GM12878 (cell line): Measurements from ENCODE around the gene SBNO1. TPM values are rescaled to one million over a fixed set of nuclear protein-coding genes. Genes with fewer than 3 reads are reported as not detected.
"Not testable (repeated sequence)": the region's sequence is repeated elsewhere in the genome, so short reads cannot be mapped to it uniquely, and the experiment has no call there.

Experiments used
- ATAC-seq: fragments of 200-7000 bp; cut with Tn5 transposase; 3 replicates; pipeline ENCODE4 v1.9.1; 2020; ENCODE audit warnings: mild to moderate bottlenecking, moderate library complexity
- BruUV-seq: library from RNA; stranded (reverse); fragments of 400-500 nt; replicated peaks from 2 replicates; lab custom pipeline; 2021; lab: Mats Ljungman, UMichigan
- CTCF ChIA-PET: fragments of 300-600 bp; sonication (Branson Sonifier 250); formaldehyde crosslinking; extraction: SDS; loops from one replicate; lab custom pipeline; 2021; ENCODE audit warnings: inconsistent platforms; lab: Yijun Ruan, JAX
- POLR2A ChIA-PET: fragments of 350-600 bp; formaldehyde crosslinking; extraction: SDS; loops from one replicate; lab custom pipeline; 2021; ENCODE audit warnings: inconsistent platforms; lab: Charles Lee
- RAD21 ChIA-PET: fragments of 300-600 bp; sonication (Branson Sonifier 250); formaldehyde crosslinking; loops from one replicate; lab custom pipeline; 2023; ENCODE audit warnings: antibody characterized with exemption; ENCODE audit not compliant: unreplicated experiment; lab: Charles Lee
- SMC1A ChIA-PET: fragments of 300-600 bp; sonication (Branson Sonifier 250); formaldehyde crosslinking; loops from one replicate; lab custom pipeline; 2023; ENCODE audit not compliant: unreplicated experiment, uncharacterized antibody; lab: Charles Lee
- DNase-seq: peaks from one replicate; pipeline ENCODE4 v3.0.0-alpha.2; 2011; ENCODE audit warnings: low read depth, low spot score
- FAIRE-seq: peaks from 3 replicates; lab custom pipeline; 2011; peaks lifted over from hg19 to GRCh38; lab: Jason Lieb, UNC
- H2AFZ ChIP-seq: 2 replicates; pipeline ENCODE4 v1.6.0; 2011; ENCODE audit warnings: low read depth, low read length, control low read depth; ENCODE audit not compliant: control insufficient read depth
- H3K27ac ChIP-seq: 2 replicates; pipeline ENCODE4 v1.5.1; 2011; ENCODE audit warnings: control low read depth; ENCODE audit not compliant: control insufficient read depth, insufficient read depth
- H3K27me3 ChIP-seq, 2 experiments: replicated peaks in 1 of 2; 2 replicates each; pipeline versions ENCODE4 v1.6.0 to v1.6.1; 2011; ENCODE audit warnings: low read length in 1 of 2; ENCODE audit not compliant: control insufficient read depth in 2 of 2, insufficient read depth in 2 of 2
- H3K36me3 ChIP-seq, 2 experiments: 2 replicates each; pipeline ENCODE4 v1.5.1; 2011; ENCODE audit warnings: low read length in 1 of 2; ENCODE audit not compliant: control insufficient read depth in 2 of 2, insufficient read depth in 2 of 2
- H3K4me1 ChIP-seq: 2 replicates; pipeline ENCODE4 v1.6.1; 2011; ENCODE audit warnings: mild to moderate bottlenecking, low read length, moderate library complexity, mixed read lengths; ENCODE audit not compliant: control insufficient read depth, insufficient read depth
- H3K4me2 ChIP-seq: 2 replicates; pipeline ENCODE4 v1.6.0; 2011; ENCODE audit warnings: control low read depth; ENCODE audit not compliant: control insufficient read depth, insufficient read depth
- H3K4me3 ChIP-seq: fragments of 200-600 bp; sonication (generic); 2 replicates; pipeline ENCODE4 v1.5.1; 2016
- H3K79me2 ChIP-seq: 2 replicates; pipeline ENCODE4 v1.6.0; 2011; ENCODE audit warnings: low read length; ENCODE audit not compliant: control insufficient read depth, insufficient read depth
- H3K9ac ChIP-seq: 2 replicates; pipeline ENCODE4 v1.8.0; 2011; ENCODE audit warnings: low read length, control low read depth, mixed read lengths; ENCODE audit not compliant: control insufficient read depth, insufficient read depth
- H3K9me3 ChIP-seq: replicated peaks from 3 replicates; pipeline ENCODE4 v1.5.1; 2011; ENCODE audit warnings: mild to moderate bottlenecking, low read length; ENCODE audit not compliant: control insufficient read depth, insufficient read depth
- H4K20me1 ChIP-seq: 2 replicates; pipeline ENCODE4 v1.6.0; 2011; ENCODE audit not compliant: control insufficient read depth, insufficient read depth
- EZH2 ChIP-seq: IDR thresholded peaks from 2 replicates; pipeline ENCODE4 v1.6.1; 2012; ENCODE audit warnings: low read depth, mild to moderate bottlenecking, control low read depth, inconsistent platforms, low read length, borderline replicate concordance; ENCODE audit not compliant: control insufficient read depth
- HSF1 ChIP-seq: fragments of 150-350 bp; IDR thresholded peaks from 2 replicates; pipeline ENCODE4 v1.6.1; 2014; ENCODE audit warnings: mild to moderate bottlenecking, low read depth, low read length
- KAT2A ChIP-seq: conservative IDR thresholded peaks from 2 replicates; pipeline ENCODE4 v1.6.1; 2011; ENCODE audit warnings: low read depth, low read length; ENCODE audit not compliant: control insufficient read depth
- LARP7 ChIP-seq: fragments of 450-650 bp; IDR thresholded peaks from 2 replicates; pipeline ENCODE4 v1.6.1; 2017; ENCODE audit warnings: mild to moderate bottlenecking
- PML ChIP-seq: IDR thresholded peaks from 2 replicates; pipeline ENCODE4 v1.6.1; 2012; ENCODE audit warnings: low read length, inconsistent platforms
- RELA ChIP-seq: fragments of 450-650 bp; IDR thresholded peaks from 2 replicates; pipeline ENCODE4 v1.8.0; 2014; ENCODE audit warnings: borderline replicate concordance; ENCODE audit not compliant: partially characterized antibody
- SMARCA5 ChIP-seq: fragments of 450-650 bp; IDR thresholded peaks from 2 replicates; pipeline ENCODE4 v1.6.1; 2017; ENCODE audit warnings: mild to moderate bottlenecking
- TCF7 ChIP-seq: IDR thresholded peaks from 2 replicates; pipeline ENCODE4 v1.6.1; 2014; ENCODE audit warnings: antibody characterized with exemption, borderline replicate concordance
- ZBED1 ChIP-seq: IDR thresholded peaks from 2 replicates; pipeline ENCODE4 v1.6.1; 2016; ENCODE audit warnings: borderline replicate concordance
- ZBTB33 ChIP-seq: fragments of 450-650 bp; IDR thresholded peaks from 2 replicates; pipeline ENCODE4 v1.6.1; 2017; ENCODE audit warnings: mild to moderate bottlenecking
- WGBS: methylation state at CpG from one replicate; pipeline ENCODE4 v1.1.6; 2016; ENCODE audit warnings: low lambda C conversion rate; ENCODE audit not compliant: insufficient replicate concordance, insufficient coverage; ENCODE audit errors: missing lambda C conversion rate; 5-methylcytosine and 5-hydroxymethylcytosine counted together
- in situ Hi-C: fragments of 300-500 bp; cut with MboI; formaldehyde crosslinking; loops from 9 replicates; pipeline ENCODE4 v1.14.3; 2018; ENCODE audit warnings: mixed read lengths
- intact Hi-C: fragments of 100-400 bp; cut with micrococcal nuclease; formaldehyde crosslinking; loops from one replicate; pipeline ENCODE4 v1.14.2; 2022; ENCODE audit not compliant: unreplicated experiment
- polyA plus RNA-seq, 11 experiments: library from polyadenylated mRNA; depleted of rRNA in 4 of 11; unstranded in 6 of 11; stranded (reverse) in 5 of 11; fragments of >200 nt; fragmentation: Nextera tagmentation in 4 of 11; fragmentation: Illumina TruSeq in 1 of 11; extraction: Ambion mirVana in 4 of 11; extraction: Trizol in 1 of 11; gene quantifications; 1 replicate in 1 of 11; 2 replicates in 10 of 11; pipeline versions ENCODE4 v1.2.1 to v1.2.3, GENCODE V29; 2011 to 2016; ENCODE audit warnings: inconsistent platforms in 2 of 11, missing spikeins in 2 of 11, low read depth in 1 of 11
- total RNA-seq, 4 experiments: library from RNA; depleted of rRNA in 3 of 4; stranded (reverse); fragments of >200 nt in 3 of 4; fragmentation: Illumina TruSeq in 1 of 4; extraction: Trizol in 1 of 4; gene quantifications; 2 replicates each; pipeline versions ENCODE4 v1.2.1 to v1.2.3, GENCODE V29; 2013 to 2021

Gene SBNO1
- total and polyA plus RNA-seq, 10 of the 15 experiments (the other 5 are each of a cell fraction or from before 2014, with no cell fraction given), result 7.5 to 39.7 (median 20.9) TPM

DNA sequence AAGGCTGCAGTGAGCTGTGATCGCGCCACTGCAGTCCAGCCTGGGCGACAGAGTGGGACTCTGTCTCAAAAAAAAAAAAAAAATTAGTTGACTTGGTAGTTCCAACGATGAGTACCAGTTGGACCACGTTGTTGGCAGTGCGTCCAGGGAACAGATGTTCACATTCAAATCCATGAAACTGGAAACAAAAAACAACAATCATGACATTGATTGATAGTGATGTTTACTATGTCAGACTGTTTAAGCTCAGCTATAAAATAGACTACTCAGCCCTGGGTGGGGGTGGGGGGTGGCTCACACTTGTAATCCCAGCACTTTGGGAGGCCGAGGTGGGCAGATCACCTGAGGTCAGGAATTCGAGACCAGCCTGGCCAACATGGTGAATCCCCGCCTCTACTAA lies 112.3 kb downstream of the SBNO1 start:
- H3K9ac ChIP-seq, DNase-seq, SMC1A ChIA-PET, ATAC-seq, BruUV-seq, in situ Hi-C loops, H3K27ac ChIP-seq, intact Hi-C loops, H3K4me3 ChIP-seq, H3K4me2 ChIP-seq, RAD21 ChIA-PET, H4K20me1 ChIP-seq, H2AFZ ChIP-seq, H3K9me3 ChIP-seq, FAIRE-seq, H3K79me2 ChIP-seq, H3K27me3 ChIP-seq, H3K4me1 ChIP-seq: not testable (repeated sequence)
- CTCF ChIA-PET, result interaction anchor here (1.0 to 2.0 kb wide), 3 partner anchors 11 to 17 kb away, joined by 4 to 9 read pairs (median 4); no protein-coding TSS in a partner anchor
- H3K36me3 ChIP-seq, result peaks cover 16 to 17% of the 10 kb centered on the region in 2 experiments
- WGBS, result 95% methylated on average over 9 of the region's 9 CpGs
- POLR2A ChIA-PET, result interaction anchor here (2.5 kb wide), 1 partner anchor 19 kb away, joined by 10 read pairs; the partner anchor contains the start of genes MPHOSPH9 and MTRFR

- H3K4me2 ChIP-seq, result no peak overlapping the region
- H3K4me1 ChIP-seq, result no peaks in the 10 kb centered on the region
- intact Hi-C loops, result no loop called here
- no peaks in the 10 kb centered on the region; the same call in 1 of the 2 replicates for H4K20me1 ChIP-seq
- no TSS peak for BruUV-seq
- 96% methylated on average over 8 of the region's 8 CpGs for WGBS
- no peak for FAIRE-seq
- H3K27ac ChIP-seq, result no peak overlapping the region
- H3K36me3 ChIP-seq, result peaks cover 16 to 17% of the 10 kb centered on the region in 2 experiments
- H2AFZ ChIP-seq, result no peak overlapping the region
- peaks cover 3% of the 10 kb centered on the region; the same call in 2 of the 3 replicates for H3K9me3 ChIP-seq
- in situ Hi-C loops, result no loop called here
- ChIA-PET CTCF (interaction anchor here (1.0 to 2.0 kb wide), 3 partner anchors 10 to 18 kb away, joined by 4 to 9 read pairs (median 4); no protein-coding TSS in a partner anchor), RAD21 (no interaction called here), POLR2A (interaction anchor here (0.6 to 2.5 kb wide), 2 partner anchors 18 to 42 kb away, joined by 3 to 10 read pairs; partner anchors contain the start of genes MPHOSPH9 and MTRFR), SMC1A (interaction anchor here (0.6 to 2.6 kb wide), 2 partner anchors 13 to 350 kb away, joined by 3 to 9 read pairs; no protein-coding TSS in a partner anchor)
- H3K79me2 ChIP-seq, result peaks cover 8% of the 10 kb centered on the region
- no peak for ATAC-seq
- H3K4me3 ChIP-seq, result no peak overlapping the region
- H3K27me3 ChIP-seq, result no peaks in the 10 kb centered on the region
- H3K9ac ChIP-seq, result no peak overlapping the region
- no peak for DNase-seq
- TF ChIP-seq EZH2 (no peak), HSF1 (no peak), TCF7 (no peak), PML (no peak), ZBTB33 (no peak), SMARCA5 (no peak), ZBED1 (no peak), RELA (no peak), KAT2A (no peak), LARP7 (no peak)
These were observed 113.1 kb downstream of the SBNO1 start for GRCh38 chr12:123251403-123252076.
